HEK293 (cell line): Measurements from ENCODE around the gene CPLX3.
A peak's percentile ranks its signal among the peaks of the same experiment; 100 is the strongest.

Experiments used
- CTCF ChIA-PET: fragments of 350-600 bp; formaldehyde crosslinking; extraction: SDS; loops from one replicate; lab custom pipeline; 2021; ENCODE audit warnings: antibody characterized with exemption; lab: Yijun Ruan, JAX
- POLR2A ChIA-PET: fragments of 300-600 bp; formaldehyde crosslinking; extraction: SDS; loops from one replicate; lab custom pipeline; 2020; ENCODE audit warnings: antibody characterized with exemption, inconsistent platforms; lab: Yijun Ruan, JAX
- H3K27ac ChIP-seq: fragments of 200-500 bp; sonication (Bioruptor generic); 2 replicates; pipeline ENCODE4 v1.5.1; 2014; ENCODE audit warnings: low read depth, low read length, control low read depth, inconsistent platforms; ENCODE audit errors: extremely low read depth
- H3K36me3 ChIP-seq, 2 experiments: fragments of 200-500 bp in 1 of 2; sonication (Bioruptor generic) in 1 of 2; 1 replicate in 1 of 2; 2 replicates in 1 of 2; pipeline ENCODE4 v1.5.1; 2014 to 2017; ENCODE audit warnings: inconsistent platforms in 2 of 2, low read length in 2 of 2; ENCODE audit not compliant: control insufficient read depth in 2 of 2, insufficient read depth in 1 of 2
- H3K4me1 ChIP-seq: fragments of 200-500 bp; sonication (Bioruptor generic); 2 replicates; pipeline ENCODE4 v1.5.1; 2014; ENCODE audit warnings: mild to moderate bottlenecking, low read length, inconsistent platforms; ENCODE audit not compliant: control insufficient read depth, insufficient read depth
- H3K4me3 ChIP-seq: 2 replicates; pipeline ENCODE4 v1.5.1; 2011; ENCODE audit warnings: low read depth, mild to moderate bottlenecking, control low read depth, low read length, moderate library complexity
- H3K9me3 ChIP-seq: fragments of 200-500 bp; sonication (Bioruptor generic); 2 replicates; pipeline ENCODE4 v1.5.1; 2014; ENCODE audit warnings: low read depth, low read length, inconsistent platforms; ENCODE audit not compliant: control insufficient read depth, insufficient read depth
- GFI1B ChIP-seq: fragments of 450-650 bp; formaldehyde crosslinking; IDR thresholded peaks from 2 replicates; pipeline ENCODE4 v1.5.1; 2016; ENCODE audit warnings: missing biosample characterization, missing genetic modification characterization
- KLF1 ChIP-seq: fragments of 450-650 bp; formaldehyde crosslinking; IDR thresholded peaks from 2 replicates; pipeline ENCODE4 v1.5.1; 2016; ENCODE audit warnings: missing biosample characterization, missing genetic modification characterization
- KLF10 ChIP-seq: fragments of 450-650 bp; IDR thresholded peaks from 2 replicates; pipeline ENCODE4 v1.5.1; 2018; ENCODE audit warnings: missing biosample characterization, mild to moderate bottlenecking, missing genetic modification characterization
- MEIS1 ChIP-seq: sonication (generic); formaldehyde crosslinking; IDR thresholded peaks from 2 replicates; pipeline ENCODE4 v1.8.1; 2022; ENCODE audit warnings: missing genetic modification reagents, mild to moderate bottlenecking, borderline replicate concordance
- PRDM1 ChIP-seq: fragments of 450-650 bp; formaldehyde crosslinking; IDR thresholded peaks from 2 replicates; pipeline ENCODE4; 2016; ENCODE audit warnings: missing biosample characterization, missing genetic modification characterization
- YY1 ChIP-seq: fragments of 450-650 bp; formaldehyde crosslinking; IDR thresholded peaks from 2 replicates; pipeline ENCODE4 v1.5.1; 2018; ENCODE audit warnings: missing biosample characterization, missing genetic modification characterization
- ZBTB20 ChIP-seq: fragments of 450-650 bp; formaldehyde crosslinking; IDR thresholded peaks from 2 replicates; pipeline ENCODE4 v1.5.1; 2016; ENCODE audit warnings: missing biosample characterization, missing genetic modification characterization
- ZBTB48 ChIP-seq: fragments of 450-650 bp; formaldehyde crosslinking; IDR thresholded peaks from 2 replicates; pipeline ENCODE4 v1.5.1; 2016; ENCODE audit warnings: missing biosample characterization, missing genetic modification characterization
- ZFP37 ChIP-seq: fragments of 450-650 bp; formaldehyde crosslinking; IDR thresholded peaks from 2 replicates; pipeline ENCODE4 v1.5.1; 2016; ENCODE audit warnings: missing biosample characterization, missing genetic modification characterization
- ZNF133 ChIP-seq: fragments of 450-650 bp; formaldehyde crosslinking; IDR thresholded peaks from 2 replicates; pipeline ENCODE4 v1.5.1; 2016; ENCODE audit warnings: missing biosample characterization, missing genetic modification characterization
- ZNF140 ChIP-seq: fragments of 450-650 bp; formaldehyde crosslinking; IDR thresholded peaks from 2 replicates; pipeline ENCODE4 v1.5.1; 2016; ENCODE audit warnings: missing biosample characterization, missing genetic modification characterization
- ZNF155 ChIP-seq: fragments of 450-650 bp; formaldehyde crosslinking; IDR thresholded peaks from 2 replicates; pipeline ENCODE4 v1.5.1; 2016; ENCODE audit warnings: missing biosample characterization, missing genetic modification characterization
- ZNF174 ChIP-seq: fragments of 450-650 bp; formaldehyde crosslinking; IDR thresholded peaks from 2 replicates; pipeline ENCODE4 v1.5.0; 2017; ENCODE audit warnings: missing biosample characterization, mild to moderate bottlenecking, missing genetic modification characterization
- ZNF175 ChIP-seq: fragments of 450-650 bp; formaldehyde crosslinking; IDR thresholded peaks from 2 replicates; pipeline ENCODE4 v1.5.1; 2016; ENCODE audit warnings: missing biosample characterization, missing genetic modification characterization
- ZNF184 ChIP-seq: fragments of 450-650 bp; IDR thresholded peaks from 2 replicates; pipeline ENCODE4 v1.5.1; 2018; ENCODE audit warnings: missing biosample characterization, mild to moderate bottlenecking, missing genetic modification characterization
- ZNF23 ChIP-seq: fragments of 450-650 bp; formaldehyde crosslinking; IDR thresholded peaks from 2 replicates; pipeline ENCODE4 v1.5.1; 2016; ENCODE audit warnings: missing biosample characterization, missing genetic modification characterization, borderline replicate concordance
- ZNF341 ChIP-seq: fragments of 450-650 bp; formaldehyde crosslinking; IDR thresholded peaks from 2 replicates; pipeline ENCODE4; 2016; ENCODE audit warnings: low read depth, missing biosample characterization, missing genetic modification characterization
- ZNF37A ChIP-seq: fragments of 450-650 bp; IDR thresholded peaks from 2 replicates; pipeline ENCODE4 v1.5.1; 2018; ENCODE audit warnings: missing biosample characterization, missing genetic modification characterization
- ZNF391 ChIP-seq: fragments of 450-650 bp; formaldehyde crosslinking; IDR thresholded peaks from 2 replicates; pipeline ENCODE4 v1.5.1; 2016; ENCODE audit warnings: low read depth, missing biosample characterization, missing genetic modification characterization, borderline replicate concordance
- ZNF510 ChIP-seq: fragments of 450-650 bp; formaldehyde crosslinking; IDR thresholded peaks from 2 replicates; pipeline ENCODE4 v1.5.1; 2018; ENCODE audit warnings: mild to moderate bottlenecking, missing genetic modification characterization, missing biosample characterization; ENCODE audit not compliant: insufficient replicate concordance
- ZNF600 ChIP-seq: fragments of 450-650 bp; formaldehyde crosslinking; IDR thresholded peaks from 2 replicates; pipeline ENCODE4 v1.5.1; 2016; ENCODE audit warnings: missing biosample characterization, missing genetic modification characterization
- ZNF747 ChIP-seq: fragments of 450-650 bp; formaldehyde crosslinking; IDR thresholded peaks from 2 replicates; pipeline ENCODE4 v1.5.1; 2016; ENCODE audit warnings: missing biosample characterization, missing genetic modification characterization
- ZNF785 ChIP-seq: fragments of 450-650 bp; formaldehyde crosslinking; IDR thresholded peaks from 2 replicates; pipeline ENCODE4 v1.5.1; 2016; ENCODE audit warnings: missing biosample characterization, missing genetic modification characterization
- TF ChIP-seq, protein P1 (sequence below): fragments of 450-650 bp; formaldehyde crosslinking; optimal IDR thresholded peaks from 2 replicates; pipeline ENCODE3; 2016; ENCODE audit warnings: missing biosample characterization, mild to moderate bottlenecking, missing genetic modification characterization
- TF ChIP-seq, protein P2 (sequence below): fragments of 450-650 bp; formaldehyde crosslinking; IDR thresholded peaks from 2 replicates; pipeline ENCODE4 v1.5.1; 2016; ENCODE audit warnings: missing biosample characterization, missing genetic modification characterization, low read depth

The CPLX3 gene

DNA sequence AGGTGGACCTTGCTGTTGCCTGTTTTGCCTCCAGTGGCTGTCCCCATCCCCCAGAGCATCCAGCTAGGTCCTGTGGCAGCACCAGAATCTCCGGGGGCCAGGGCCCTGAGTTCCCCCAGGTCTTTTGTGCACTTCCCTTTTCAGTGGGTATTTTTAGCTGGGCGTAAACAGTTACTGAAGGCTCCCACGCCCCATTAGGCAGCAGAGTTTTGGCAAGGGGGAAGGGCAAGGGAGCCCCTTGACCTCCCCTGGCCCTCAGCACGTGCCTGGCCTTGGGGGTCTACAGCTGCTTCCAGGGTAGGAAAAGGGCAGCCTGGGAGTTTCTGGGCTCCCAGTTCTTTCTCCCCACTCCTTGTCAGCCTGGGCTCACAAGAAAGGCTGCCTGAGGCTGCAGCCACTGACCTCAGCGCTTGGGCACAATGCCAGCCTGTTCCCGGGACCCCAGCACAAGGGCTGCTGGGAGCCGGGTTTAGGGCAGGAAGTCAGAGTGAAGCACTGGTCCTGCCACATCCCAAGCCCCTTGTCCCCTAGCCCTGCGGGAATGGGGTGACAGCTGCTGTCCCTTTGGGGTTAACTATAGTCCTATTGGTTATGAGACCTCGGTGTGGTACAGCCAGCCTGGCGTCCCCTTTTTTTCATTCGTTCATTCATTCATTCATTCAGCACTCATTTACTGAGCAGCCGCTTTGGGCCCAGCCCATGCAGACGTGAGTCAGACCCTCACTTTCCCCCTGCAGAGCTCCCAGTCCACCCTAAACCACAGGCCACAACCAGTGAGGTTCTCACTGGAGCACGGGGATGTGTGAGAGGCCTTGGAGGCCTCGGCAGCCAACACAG is 36.1 kb upstream of the CPLX3 start (continued):
- TF ChIP-seq, protein P1, sequence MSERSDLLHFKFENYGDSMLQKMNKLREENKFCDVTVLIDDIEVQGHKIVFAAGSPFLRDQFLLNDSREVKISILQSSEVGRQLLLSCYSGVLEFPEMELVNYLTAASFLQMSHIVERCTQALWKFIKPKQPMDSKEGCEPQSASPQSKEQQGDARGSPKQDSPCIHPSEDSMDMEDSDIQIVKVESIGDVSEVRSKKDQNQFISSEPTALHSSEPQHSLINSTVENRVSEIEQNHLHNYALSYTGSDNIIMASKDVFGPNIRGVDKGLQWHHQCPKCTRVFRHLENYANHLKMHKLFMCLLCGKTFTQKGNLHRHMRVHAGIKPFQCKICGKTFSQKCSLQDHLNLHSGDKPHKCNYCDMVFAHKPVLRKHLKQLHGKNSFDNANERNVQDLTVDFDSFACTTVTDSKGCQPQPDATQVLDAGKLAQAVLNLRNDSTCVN (tag by site-specific recombination): no peak

DNA sequence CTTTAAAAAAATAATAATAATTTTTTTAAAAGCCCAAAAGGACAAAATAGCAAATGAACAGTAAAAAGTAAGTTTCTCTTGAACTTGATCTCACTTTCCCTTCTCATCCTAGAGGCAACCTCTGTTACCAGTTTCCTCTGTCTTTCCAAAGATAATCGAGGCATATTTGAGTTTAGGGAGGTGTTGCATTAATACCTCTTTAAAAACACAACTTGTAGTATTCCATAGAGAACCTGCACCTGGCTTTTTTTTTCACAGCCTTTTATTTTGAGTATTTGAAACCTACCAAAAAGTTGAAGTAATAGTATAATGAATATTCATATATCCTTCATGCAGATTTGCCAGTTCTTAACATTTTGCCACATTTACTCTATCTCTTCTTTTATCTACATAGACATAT is 35.4 kb upstream of the CPLX3 start:
- no peak overlapping the region for H3K4me3 ChIP-seq
- no peak for TF ChIP-seq ZFP37
- TF ChIP-seq MEIS1 (CRISPR knock-in tag): no peak
- TF ChIP-seq ZNF23: no peak
- TF ChIP-seq ZNF184 (tag by site-specific recombination): no peak
- TF ChIP-seq ZNF391 (tag by site-specific recombination): no peak
- TF ChIP-seq ZNF155: no peak
- no peak for TF ChIP-seq ZNF133 (tag by site-specific recombination)
- 0 out of 2 replicates have a peak, but pooled peaks have one; percentile 12 for TF ChIP-seq PRDM1 (tag by site-specific recombination)
- peak overlapping the region; percentile 77 for H3K27ac ChIP-seq
- CTCF ChIA-PET: interaction anchor here (1.1 to 25.7 kb wide), 5 partner anchors 9 to 169 kb away, joined by 3 to 649 read pairs (median 7); partner anchors contain the start of gene CSK
- peaks cover 6 to 24% of the 10 kb centered on the region in 2 experiments; a peak in 2 of 3 replicates for H3K36me3 ChIP-seq
- POLR2A ChIA-PET: no interaction called here
- peaks cover 55% of the 10 kb centered on the region for H3K4me1 ChIP-seq
- no peaks in the 10 kb centered on the region for H3K9me3 ChIP-seq

DNA sequence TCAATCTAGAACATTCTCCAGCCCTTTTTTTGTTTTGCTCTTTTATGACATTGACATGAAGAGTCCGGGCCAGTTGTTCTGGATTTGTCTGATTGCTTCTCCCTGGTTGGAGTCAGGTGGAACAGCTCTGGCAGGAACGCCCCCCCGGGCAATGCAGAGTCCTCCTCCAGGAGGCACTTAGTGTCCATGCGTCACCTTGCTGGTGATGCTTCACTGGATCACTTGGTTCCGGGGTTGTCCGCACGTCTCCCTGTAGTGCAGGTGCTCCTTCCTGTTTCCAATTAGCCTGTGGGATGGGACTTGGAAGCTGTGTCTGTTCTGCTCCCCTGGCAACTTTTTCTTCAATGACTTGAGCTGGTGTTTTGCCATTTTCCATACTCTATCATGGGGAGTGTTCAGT is 34.8 kb upstream of the CPLX3 start:
- ChIA-PET POLR2A (interaction anchor here (0.8 kb wide), 1 partner anchor 10 kb away, joined by 3 read pairs; the partner anchor contains the start of gene CSK), CTCF (interaction anchor here (0.8 to 25.7 kb wide), 5 partner anchors 9 to 252 kb away, joined by 3 to 649 read pairs (median 4); partner anchors contain the start of gene CSK)
- peak; percentile 65 for TF ChIP-seq ZNF600 (tag by site-specific recombination)
- no peak for TF ChIP-seq ZNF174
- TF ChIP-seq ZNF341 (tag by site-specific recombination): 0 out of 2 replicates have a peak, but pooled peaks have one; percentile 19
- Histone ChIP-seq H3K36me3 (peaks cover 8 to 18% of the 10 kb centered on the region in 2 experiments; a peak in 2 of 3 replicates), H3K4me1 (peaks cover 54% of the 10 kb centered on the region), H3K4me3 (no peak overlapping the region), H3K27ac (no peak overlapping the region), H3K9me3 (no peaks in the 10 kb centered on the region)

DNA sequence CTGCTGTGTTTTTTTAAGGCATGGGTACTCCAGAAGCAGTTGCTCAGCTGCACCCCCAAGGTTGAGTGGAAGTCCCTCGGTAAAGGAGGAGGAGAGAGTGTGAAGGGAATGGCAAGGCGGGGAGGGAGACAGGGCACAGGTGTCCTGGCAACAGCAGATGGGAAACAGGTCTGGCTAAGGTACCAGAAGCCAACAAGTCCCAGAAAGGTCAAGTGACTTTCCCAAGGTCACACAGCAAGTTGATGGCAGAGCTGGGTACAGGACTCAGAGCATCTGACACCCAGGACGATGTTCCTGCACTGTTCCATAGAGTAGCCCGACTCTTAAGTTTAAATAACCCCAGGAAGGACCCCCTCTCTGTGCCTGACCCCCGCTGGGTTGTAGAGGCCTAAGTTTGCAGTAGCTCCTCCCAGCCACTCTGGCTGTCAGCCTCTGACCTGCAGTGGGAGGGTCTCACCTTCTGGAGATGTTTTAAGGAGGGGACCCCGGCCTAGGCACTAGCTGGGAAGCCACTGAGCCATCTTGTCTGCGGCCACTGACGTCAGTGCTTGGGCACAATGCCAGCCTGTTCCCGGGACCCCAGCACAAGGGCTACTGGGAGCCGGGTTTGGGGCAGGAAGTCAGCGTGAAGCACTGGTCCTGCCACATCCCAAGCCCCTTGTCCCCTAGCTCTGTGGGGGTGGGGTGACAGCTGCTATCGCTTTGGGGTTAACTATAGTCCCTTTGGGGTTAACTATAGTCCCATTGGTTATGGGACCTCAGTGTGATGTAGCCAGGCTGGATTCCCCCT is 34.0 kb upstream of the CPLX3 start:
- Histone ChIP-seq H3K9me3 (no peaks in the 10 kb centered on the region), H3K4me1 (peaks cover 48% of the 10 kb centered on the region), H3K36me3 (peaks cover 8 to 18% of the 10 kb centered on the region in 2 experiments; a peak in 2 of 3 replicates), H3K4me3 (no peak overlapping the region), H3K27ac (no peak overlapping the region)
- POLR2A ChIA-PET: interaction anchor here (0.8 to 1.4 kb wide), 3 partner anchors 11 to 146 kb away, joined by 3 to 5 read pairs (median 3); partner anchors contain the start of genes COX5A and CSK
- CTCF ChIA-PET: interaction anchor here (0.8 to 25.7 kb wide), 6 partner anchors 8 to 251 kb away, joined by 3 to 649 read pairs (median 4); partner anchors contain the start of gene CSK
- TF ChIP-seq ZNF140 (no peak), ZNF133 (tag by site-specific recombination) (no peak), ZNF37A (tag by site-specific recombination) (no peak), ZNF510 (no peak), ZBTB48 (tag by site-specific recombination) (0 out of 2 replicates have a peak, but pooled peaks have one; percentile 15), ZBTB20 (tag by site-specific recombination) (peak; percentile 51; the same call in 1 of the 2 replicates), ZNF785 (tag by site-specific recombination) (no peak), KLF1 (tag by site-specific recombination) (0 out of 2 replicates have a peak, but pooled peaks have one; percentile 19), YY1 (tag by site-specific recombination) (no peak), KLF10 (tag by site-specific recombination) (no peak), ZNF184 (tag by site-specific recombination) (no peak), ZNF747 (no peak), ZNF600 (tag by site-specific recombination) (no peak), GFI1B (tag by site-specific recombination) (no peak), ZNF175 (tag by site-specific recombination) (no peak)
- TF ChIP-seq, protein P2, sequence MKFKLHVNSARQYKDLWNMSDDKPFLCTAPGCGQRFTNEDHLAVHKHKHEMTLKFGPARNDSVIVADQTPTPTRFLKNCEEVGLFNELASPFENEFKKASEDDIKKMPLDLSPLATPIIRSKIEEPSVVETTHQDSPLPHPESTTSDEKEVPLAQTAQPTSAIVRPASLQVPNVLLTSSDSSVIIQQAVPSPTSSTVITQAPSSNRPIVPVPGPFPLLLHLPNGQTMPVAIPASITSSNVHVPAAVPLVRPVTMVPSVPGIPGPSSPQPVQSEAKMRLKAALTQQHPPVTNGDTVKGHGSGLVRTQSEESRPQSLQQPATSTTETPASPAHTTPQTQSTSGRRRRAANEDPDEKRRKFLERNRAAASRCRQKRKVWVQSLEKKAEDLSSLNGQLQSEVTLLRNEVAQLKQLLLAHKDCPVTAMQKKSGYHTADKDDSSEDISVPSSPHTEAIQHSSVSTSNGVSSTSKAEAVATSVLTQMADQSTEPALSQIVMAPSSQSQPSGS: 0 out of 2 replicates have a peak, but pooled peaks have one; percentile 25
